Fibroblast of lung (primary cell): ENCODE data around the gene SLC28A3.
"Not testable (repeated sequence)": the region's sequence is repeated elsewhere in the genome, so short reads cannot be mapped to it uniquely, and the experiment has no call there.

Source experiments
- CTCF ChIP-seq, 2 donors: IDR thresholded peaks in 1 of 2; conservative IDR thresholded peaks in 1 of 2; 1 replicate in 1 of 2; 2 replicates in 1 of 2; pipeline ENCODE4 v1.5.1; 2011 to 2012; ENCODE audit warnings: low read length in 2 of 2, control low read depth in 1 of 2, inconsistent platforms in 1 of 2, low read depth in 1 of 2, mild to moderate bottlenecking in 1 of 2
- EZH2 ChIP-seq: IDR thresholded peaks from 2 replicates; pipeline ENCODE4 v1.5.1; 2012; ENCODE audit warnings: low read length, control low read depth, mild to moderate bottlenecking; ENCODE audit errors: missing control alignments

DNA sequence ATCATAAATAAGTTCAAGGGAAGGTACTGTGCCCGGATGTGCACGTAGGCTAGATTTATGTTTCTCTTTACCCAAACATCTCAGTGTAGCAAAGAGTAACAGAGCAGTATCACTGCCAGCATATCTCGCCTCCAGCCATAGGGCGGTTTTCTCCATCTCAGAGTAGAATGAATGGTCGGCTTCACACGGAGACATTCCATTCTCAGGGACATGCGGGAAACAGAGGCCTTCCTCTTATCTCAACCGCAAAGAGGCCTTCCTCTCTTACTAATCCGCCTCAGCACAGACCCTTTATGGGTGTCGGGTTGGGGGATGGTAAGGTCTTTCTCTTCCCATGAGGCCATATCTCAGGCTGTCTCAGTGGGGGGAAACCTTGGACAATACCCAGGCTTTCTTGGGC is 27.2 kb upstream of the SLC28A3 start:
- not testable (repeated sequence) for TF ChIP-seq CTCF (conservative IDR thresholded peaks at IDR 0.05 in 1 of 2, IDR thresholded peaks at IDR 0.05 in 1 of 2; ENCODE audit: low read depth in 1 of 2, low read length in 2 of 2); EZH2
